ENCODE data around the gene ZCCHC2. TPM values are rescaled to one million over a fixed set of nuclear protein-coding genes. Genes with fewer than 3 reads are reported as not detected.

Gene ZCCHC2
- 17.9 TPM for total RNA-seq

DNA sequence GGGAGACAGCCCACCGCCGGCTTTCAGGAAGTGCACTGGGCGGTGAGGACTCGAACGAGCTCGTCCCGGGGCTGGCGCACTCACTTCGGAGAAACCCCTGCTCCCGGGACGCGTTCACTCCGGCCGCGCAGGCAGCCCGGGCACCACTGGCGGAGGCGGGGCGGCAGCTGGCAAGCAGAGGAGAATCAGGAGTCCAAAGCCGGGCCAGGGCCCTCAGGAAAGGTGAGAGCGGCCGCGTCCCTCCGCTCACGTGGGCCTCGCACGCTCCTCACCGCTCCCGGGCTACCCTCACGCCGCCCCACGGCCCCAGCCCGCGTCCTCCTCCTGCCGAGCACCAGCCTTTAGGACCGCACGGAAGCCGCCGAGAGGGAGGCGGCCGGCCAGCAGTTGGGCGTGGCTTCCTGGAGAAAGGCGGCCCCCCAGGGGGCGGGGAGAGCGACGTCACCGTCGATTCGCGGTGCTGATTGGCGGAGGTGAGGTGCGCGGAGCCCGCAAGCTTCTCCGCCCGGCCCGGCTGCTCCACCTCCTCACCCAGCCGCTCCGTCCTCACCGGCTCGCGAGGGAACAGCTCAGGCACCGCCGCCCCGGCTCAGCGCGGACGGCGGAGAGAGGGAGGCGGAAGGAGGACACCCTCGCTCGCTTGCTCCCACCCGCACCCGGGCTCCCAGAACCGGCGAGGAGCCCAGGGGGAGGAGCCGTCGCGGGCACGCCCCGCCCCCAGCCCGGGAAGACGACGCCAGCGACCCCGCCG, at the start of gene ZCCHC2:
ZCCHC2 (plus strand) TSS at position 522 of the 751 bp plus-strand sequence. CDS start 400 bp downstream, outside the sequence.

Other genes with a start within 250 kb of the ZCCHC2 start
- gene TNFRSF11A, start 197.7 kb upstream of the ZCCHC2 start, total RNA-seq: 6.2 TPM
- 20.7 TPM for gene PHLPP1, start 192.5 kb downstream of the ZCCHC2 start, total RNA-seq